ENCODE data around the gene ATR.
"Not testable (repeated sequence)": the region's sequence is repeated elsewhere in the genome, so short reads cannot be mapped to it uniquely, and the experiment has no call there.

Gene ATR

GRCh38 chr3:142604940-142605339, 26.4 kb upstream of the ATR start:
- DNase-seq (ENCODE audit: low read depth): no peak
- TF ChIP-seq CTCF (IDR thresholded peaks at IDR 0.05; ENCODE audit: insufficient read depth, low read depth, low read length, missing control alignments): no peak
- no peak overlapping the region for H3K4me3 ChIP-seq (ENCODE audit: low read depth, low read length)

DNA sequence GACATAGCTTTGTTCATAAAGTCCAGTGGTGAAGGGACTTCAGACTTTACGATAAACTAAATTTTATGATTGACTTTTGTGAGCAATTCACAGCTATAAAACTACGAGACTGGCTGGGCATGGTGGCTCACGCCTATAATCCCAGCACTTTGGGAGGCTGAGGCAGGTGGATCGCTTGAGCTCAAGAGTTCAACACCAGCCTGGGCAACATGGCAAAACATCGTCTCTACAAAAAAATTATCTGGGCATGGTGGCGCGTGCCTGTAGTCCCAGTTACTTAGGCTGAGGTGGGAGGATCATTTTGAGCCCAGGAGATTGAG, 24.8 kb upstream of the ATR start:
- H3K4me3 ChIP-seq (ENCODE audit: low read depth, low read length); DNase-seq (ENCODE audit: low read depth): not testable (repeated sequence)

- no peak overlapping the region for H3K4me3 ChIP-seq (ENCODE audit: low read depth, low read length)
- TF ChIP-seq CTCF (IDR thresholded peaks at IDR 0.05; ENCODE audit: insufficient read depth, low read depth, low read length, missing control alignments): no peak
- DNase-seq (ENCODE audit: low read depth): no peak
Measured at GRCh38 chr3:142602619-142603385, 24.3 kb upstream of the ATR start.

GRCh38 chr3:142601713-142602112, 23.2 kb upstream of the ATR start:
- no peak for TF ChIP-seq CTCF (IDR thresholded peaks at IDR 0.05; ENCODE audit: insufficient read depth, low read depth, low read length, missing control alignments)
- no peak for DNase-seq (ENCODE audit: low read depth)
- H3K4me3 ChIP-seq (ENCODE audit: low read depth, low read length): no peak overlapping the region

- no peak for TF ChIP-seq CTCF (IDR thresholded peaks at IDR 0.05; ENCODE audit: insufficient read depth, low read depth, low read length, missing control alignments)
- no peak for DNase-seq (ENCODE audit: low read depth)
- H3K4me3 ChIP-seq (ENCODE audit: low read depth, low read length): no peak overlapping the region
Measured at GRCh38 chr3:142597906-142598305, 19.4 kb upstream of the ATR start.

- DNase-seq (ENCODE audit: low read depth): no peak
- TF ChIP-seq CTCF (IDR thresholded peaks at IDR 0.05; ENCODE audit: insufficient read depth, low read depth, low read length, missing control alignments): no peak
- H3K4me3 ChIP-seq (ENCODE audit: low read depth, low read length): peak overlapping the region; percentile 62
Measured at GRCh38 chr3:142596726-142597088, 18.2 kb upstream of the ATR start.

GRCh38 chr3:142595951-142596725, 17.6 kb upstream of the ATR start, which contains the start of gene PLS1:
PLS1 (plus strand) TSS chr3:142596393; CDS start chr3:142664238, 67,845 bp downstream.
- peak within 1 kb of the TSS; percentile 62 for H3K4me3 ChIP-seq (ENCODE audit: low read depth, low read length)
- peak; percentile 88 for DNase-seq (ENCODE audit: low read depth)
- no peak for TF ChIP-seq CTCF (IDR thresholded peaks at IDR 0.05; ENCODE audit: insufficient read depth, low read depth, low read length, missing control alignments)
